ENCODE results near the gene HEMGN.

DNA sequence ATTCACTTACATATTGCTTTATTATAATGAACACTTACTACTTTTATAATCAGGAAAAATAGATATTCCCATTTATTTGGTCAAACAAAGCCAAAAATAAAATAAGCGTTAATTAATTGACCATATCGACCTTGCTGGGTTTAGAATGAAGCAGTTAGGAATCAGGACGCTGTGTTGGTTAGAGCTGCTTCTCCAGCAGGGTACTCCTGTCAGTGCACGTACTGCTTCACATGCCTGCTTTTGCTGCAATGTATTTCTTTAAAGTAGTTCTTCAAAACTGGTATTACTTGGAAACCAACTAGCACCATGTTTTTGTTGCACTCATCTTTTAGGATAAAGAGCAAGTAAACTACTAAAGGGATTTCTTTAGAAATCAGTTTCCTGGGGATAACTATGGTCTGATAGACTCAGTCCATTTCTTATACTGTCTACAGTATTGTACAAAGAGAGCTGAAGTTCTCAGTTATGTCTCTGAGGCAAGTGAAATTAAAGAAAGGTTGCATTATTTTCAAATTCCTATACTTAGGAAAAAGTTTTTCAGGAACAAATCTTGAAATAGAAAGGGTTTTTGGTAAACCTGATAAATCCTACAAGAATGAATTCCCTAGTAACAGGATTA, 8.9 kb downstream of the HEMGN start:
- TF ChIP-seq TAF1 (IDR thresholded peaks at IDR 0.05; ENCODE audit: low read depth, low read length) (no peak), SP1 (IDR thresholded peaks at IDR 0.05; ENCODE audit: low read depth, low read length) (no peak)
- TF ChIP-seq, protein P1, sequence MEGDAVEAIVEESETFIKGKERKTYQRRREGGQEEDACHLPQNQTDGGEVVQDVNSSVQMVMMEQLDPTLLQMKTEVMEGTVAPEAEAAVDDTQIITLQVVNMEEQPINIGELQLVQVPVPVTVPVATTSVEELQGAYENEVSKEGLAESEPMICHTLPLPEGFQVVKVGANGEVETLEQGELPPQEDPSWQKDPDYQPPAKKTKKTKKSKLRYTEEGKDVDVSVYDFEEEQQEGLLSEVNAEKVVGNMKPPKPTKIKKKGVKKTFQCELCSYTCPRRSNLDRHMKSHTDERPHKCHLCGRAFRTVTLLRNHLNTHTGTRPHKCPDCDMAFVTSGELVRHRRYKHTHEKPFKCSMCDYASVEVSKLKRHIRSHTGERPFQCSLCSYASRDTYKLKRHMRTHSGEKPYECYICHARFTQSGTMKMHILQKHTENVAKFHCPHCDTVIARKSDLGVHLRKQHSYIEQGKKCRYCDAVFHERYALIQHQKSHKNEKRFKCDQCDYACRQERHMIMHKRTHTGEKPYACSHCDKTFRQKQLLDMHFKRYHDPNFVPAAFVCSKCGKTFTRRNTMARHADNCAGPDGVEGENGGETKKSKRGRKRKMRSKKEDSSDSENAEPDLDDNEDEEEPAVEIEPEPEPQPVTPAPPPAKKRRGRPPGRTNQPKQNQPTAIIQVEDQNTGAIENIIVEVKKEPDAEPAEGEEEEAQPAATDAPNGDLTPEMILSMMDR (IDR thresholded peaks at IDR 0.05; ENCODE audit: control extremely low read depth in 1 of 3, insufficient read depth in 1 of 3, low read depth in 1 of 3, low read length in 3 of 3): no peak
